PC-3 (cell line): ENCODE data around the gene RBM11. TPM values are rescaled to one million over a fixed set of nuclear protein-coding genes. Genes with fewer than 3 reads are reported as not detected.

Source experiments
- ATAC-seq: fragments of 200-7000 bp; cut with Tn5 transposase; 2 replicates; pipeline ENCODE4 v1.9.1; 2020; ENCODE audit warnings: mild to moderate bottlenecking, moderate library complexity
- BruUV-seq: library from RNA; stranded (reverse); fragments of 400-500 nt; replicated peaks from 2 replicates; lab custom pipeline; 2021; lab: Mats Ljungman, UMichigan
- CTCF ChIA-PET: fragments of 300-600 bp; sonication (Branson Sonifier 250); formaldehyde crosslinking; loops from one replicate; lab custom pipeline; 2022; ENCODE audit warnings: antibody characterized with exemption; lab: Charles Lee
- POLR2A ChIA-PET: fragments of 300-600 bp; sonication (Branson Sonifier 250); formaldehyde crosslinking; loops from one replicate; lab custom pipeline; 2022; ENCODE audit warnings: antibody characterized with exemption; ENCODE audit not compliant: unreplicated experiment; lab: Charles Lee
- DNase-seq: peaks from one replicate; pipeline ENCODE4 v3.0.0-alpha.2; 2015
- H2AFZ ChIP-seq: fragments of 300-600 bp; sonication (generic); 2 replicates; pipeline ENCODE4 v1.6.0; 2016; ENCODE audit warnings: antibody characterized with exemption, low read length
- H3F3A ChIP-seq: fragments of 300-600 bp; sonication (generic); one replicate; pipeline ENCODE4 v1.6.0; 2017; ENCODE audit warnings: antibody characterized with exemption, low read length, control low read depth, mild to moderate bottlenecking; ENCODE audit not compliant: unreplicated experiment
- H3K27ac ChIP-seq: fragments of 300-600 bp; sonication (generic); 2 replicates; pipeline ENCODE4 v1.5.1; 2016; ENCODE audit warnings: mild to moderate bottlenecking, low read length
- H3K27me3 ChIP-seq: fragments of 300-600 bp; sonication (generic); 2 replicates; pipeline ENCODE4 v1.6.1; 2016; ENCODE audit warnings: low read length, mixed read lengths
- H3K36me3 ChIP-seq: fragments of 300-600 bp; sonication (generic); 2 replicates; pipeline ENCODE4 v1.6.1; 2016; ENCODE audit warnings: low read depth, mixed run types, low read length, mixed read lengths
- H3K4me1 ChIP-seq: fragments of 300-600 bp; sonication (generic); 2 replicates; pipeline ENCODE4 v1.5.1; 2016; ENCODE audit warnings: low read length; ENCODE audit not compliant: insufficient read depth
- H3K4me2 ChIP-seq: fragments of 300-600 bp; sonication (generic); 2 replicates; pipeline ENCODE4 v1.6.0; 2016; ENCODE audit warnings: low read length
- H3K4me3 ChIP-seq: fragments of 300-600 bp; sonication (generic); 2 replicates; pipeline ENCODE4 v1.5.1; 2016; ENCODE audit warnings: mild to moderate bottlenecking, low read length, mixed read lengths
- H3K79me2 ChIP-seq: fragments of 300-600 bp; sonication (generic); 2 replicates; pipeline ENCODE4 v1.6.1; 2017; ENCODE audit warnings: low read length, mixed read lengths
- H3K9ac ChIP-seq: fragments of 300-600 bp; sonication (generic); 2 replicates; pipeline ENCODE4 v1.6.0; 2016; ENCODE audit warnings: mild to moderate bottlenecking, low read length
- H3K9me2 ChIP-seq: fragments of 300-600 bp; sonication (generic); replicated peaks from 2 replicates; pipeline ENCODE4 v1.6.1; 2016; ENCODE audit warnings: mixed run types, low read length, mixed read lengths
- H3K9me3 ChIP-seq: fragments of 300-600 bp; sonication (generic); 2 replicates; pipeline ENCODE4 v1.6.1; 2016; ENCODE audit warnings: low read length, mixed read lengths
- H4K20me1 ChIP-seq: fragments of 300-600 bp; sonication (generic); 2 replicates; pipeline ENCODE4 v1.6.1; 2016; ENCODE audit warnings: low read length, mixed read lengths
- CTCF ChIP-seq: fragments of 300-600 bp; sonication (generic); conservative IDR thresholded peaks from 2 replicates; pipeline ENCODE4 v1.5.1; 2017; ENCODE audit warnings: antibody characterized with exemption, low read depth, mild to moderate bottlenecking, low read length
- EZH2 ChIP-seq: fragments of 300-600 bp; sonication (generic); IDR thresholded peaks from one replicate; pipeline ENCODE4 v1.6.1; 2017; ENCODE audit warnings: antibody characterized with exemption, mild to moderate bottlenecking, low read length; ENCODE audit not compliant: unreplicated experiment
- EZH2phosphoT487 ChIP-seq: fragments of 300-600 bp; sonication (generic); IDR thresholded peaks from 2 replicates; pipeline ENCODE4 v1.6.1; 2018; ENCODE audit warnings: mild to moderate bottlenecking, antibody characterized with exemption, low read length, borderline replicate concordance
- intact Hi-C: fragments of 100-400 bp; cut with micrococcal nuclease; formaldehyde crosslinking; loops from 2 replicates; pipeline ENCODE4 v1.9.0; 2023
- total RNA-seq: library from RNA; depleted of rRNA; stranded (reverse); fragments of >200 nt; gene quantifications from 2 replicates; pipeline ENCODE4 v1.2.3, GENCODE V29; 2014

Gene RBM11
- total RNA-seq, 1 experiment from 2014 or later: 2.1 TPM

DNA sequence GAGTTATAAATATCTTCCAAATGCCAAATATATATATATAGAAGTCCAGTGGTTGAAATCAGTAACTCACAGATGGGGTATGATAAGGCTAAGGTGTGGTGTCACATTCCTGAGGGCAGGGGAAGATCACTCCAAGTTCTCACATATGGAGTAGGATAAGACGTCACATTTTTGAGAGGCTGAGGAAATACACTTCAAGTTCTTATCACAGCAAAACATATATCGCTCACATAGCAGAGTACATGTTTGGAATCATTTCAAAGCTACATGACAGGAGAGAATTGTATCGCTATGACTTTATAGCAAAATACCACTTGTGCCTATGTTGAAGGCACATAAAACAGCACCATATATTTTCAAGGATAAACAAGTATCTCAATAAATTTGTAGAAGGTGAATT, 55.1 kb downstream of the RBM11 start:
- ChIA-PET CTCF (no interaction called here), POLR2A (no interaction called here)
- TF ChIP-seq CTCF (no peak), EZH2phosphoT487 (no peak), EZH2 (no peak)
- Histone ChIP-seq H3F3A (no peaks in the 10 kb centered on the region), H3K4me3 (no peak overlapping the region), H3K27ac (no peak overlapping the region), H4K20me1 (no peaks in the 10 kb centered on the region), H3K4me2 (no peak overlapping the region), H2AFZ (no peak overlapping the region), H3K79me2 (no peaks in the 10 kb centered on the region), H3K9me2 (no peaks in the 10 kb centered on the region), H3K9me3 (no peaks in the 10 kb centered on the region), H3K36me3 (no peaks in the 10 kb centered on the region), H3K9ac (no peak overlapping the region), H3K4me1 (no peaks in the 10 kb centered on the region), H3K27me3 (peaks cover 53% of the 10 kb centered on the region)
- intact Hi-C loops: no loop called here
- no TSS peak for BruUV-seq
- ATAC-seq: no peak
- no peak for DNase-seq

GRCh38 chr21:14271641-14272040, 55.7 kb downstream of the RBM11 start:
- ChIA-PET POLR2A (no interaction called here), CTCF (no interaction called here)
- Histone ChIP-seq H3K27ac (no peak overlapping the region), H3K36me3 (no peaks in the 10 kb centered on the region), H3K9me2 (no peaks in the 10 kb centered on the region), H4K20me1 (no peaks in the 10 kb centered on the region), H3K79me2 (no peaks in the 10 kb centered on the region), H3K27me3 (peaks cover 53% of the 10 kb centered on the region), H3K9ac (no peak overlapping the region), H3K4me3 (no peak overlapping the region), H3K9me3 (no peaks in the 10 kb centered on the region), H3F3A (no peaks in the 10 kb centered on the region), H3K4me2 (no peak overlapping the region), H3K4me1 (no peaks in the 10 kb centered on the region), H2AFZ (no peak overlapping the region)
- TF ChIP-seq EZH2 (no peak), CTCF (no peak), EZH2phosphoT487 (no peak)
- intact Hi-C loops: no loop called here
- no TSS peak for BruUV-seq
- ATAC-seq (no peak), DNase-seq (no peak)

GRCh38 chr21:14273736-14274538, 58.0 kb downstream of the RBM11 start:
- H3K4me3 ChIP-seq: no peak overlapping the region
- H3K27me3 ChIP-seq: peaks cover 61% of the 10 kb centered on the region
- BruUV-seq: no TSS peak
- H3K4me2 ChIP-seq: peak overlapping the region; percentile 37; the same call in 1 of the 2 replicates
- H4K20me1 ChIP-seq: no peaks in the 10 kb centered on the region
- peak overlapping the region; percentile 26 for H2AFZ ChIP-seq
- no peaks in the 10 kb centered on the region for H3K9me3 ChIP-seq
- H3K4me1 ChIP-seq: no peaks in the 10 kb centered on the region
- no peaks in the 10 kb centered on the region for H3F3A ChIP-seq
- H3K79me2 ChIP-seq: no peaks in the 10 kb centered on the region
- intact Hi-C loops: no loop called here
- H3K36me3 ChIP-seq: no peaks in the 10 kb centered on the region
- peak; percentile 13 for ATAC-seq
- POLR2A ChIA-PET: no interaction called here
- H3K9me2 ChIP-seq: no peaks in the 10 kb centered on the region
- TF ChIP-seq EZH2 (no peak), CTCF (no peak), EZH2phosphoT487 (no peak)
- DNase-seq: no peak
- H3K27ac ChIP-seq: no peak overlapping the region
- H3K9ac ChIP-seq: no peak overlapping the region
- CTCF ChIA-PET: no interaction called here
